Keratinocyte (primary cell): ENCODE results near the gene KLHL25. TPM values are rescaled to one million over a fixed set of nuclear protein-coding genes. Genes with fewer than 3 reads are reported as not detected.

ENCODE experiments used
- DNase-seq: peaks from one replicate; pipeline ENCODE4 v3.0.0-alpha.2; 2011; ENCODE audit warnings: low read depth, missing footprints, low spot score
- FAIRE-seq: peaks from 2 replicates; lab custom pipeline; 2011; peaks lifted over from hg19 to GRCh38; lab: Jason Lieb, UNC
- H2AFZ ChIP-seq: 2 replicates; pipeline ENCODE4 v1.6.0; 2012; ENCODE audit warnings: low read length, control low read depth, inconsistent platforms; ENCODE audit not compliant: control insufficient read depth
- H3K27ac ChIP-seq: 2 replicates; pipeline ENCODE4 v1.5.1; 2011; ENCODE audit warnings: low read length; ENCODE audit not compliant: control insufficient read depth, insufficient read depth
- H3K27me3 ChIP-seq: 3 replicates; pipeline ENCODE4 v1.6.0; 2011; ENCODE audit warnings: low read length; ENCODE audit not compliant: control insufficient read depth, insufficient read depth; ENCODE audit errors: extremely low read depth
- H3K36me3 ChIP-seq, 2 experiments: 2 replicates in 1 of 2; 3 replicates in 1 of 2; pipeline ENCODE4 v1.5.1; 2011; ENCODE audit warnings: low read length in 2 of 2, mild to moderate bottlenecking in 1 of 2; ENCODE audit not compliant: control insufficient read depth in 2 of 2, insufficient read depth in 2 of 2; ENCODE audit errors: extremely low read depth in 1 of 2
- H3K4me1 ChIP-seq: 3 replicates; pipeline ENCODE4 v1.5.1; 2011; ENCODE audit warnings: low read length; ENCODE audit not compliant: control insufficient read depth, insufficient read depth; ENCODE audit errors: extremely low read depth
- H3K4me2 ChIP-seq: 3 replicates; pipeline ENCODE4 v1.6.0; 2011; ENCODE audit warnings: low read depth, low read length; ENCODE audit not compliant: control insufficient read depth, insufficient read depth; ENCODE audit errors: extremely low read depth
- H3K4me3 ChIP-seq, 3 experiments: fragments of 200-600 bp in 1 of 3; sonication (generic) in 1 of 3; 2 replicates in 2 of 3; 3 replicates in 1 of 3; pipeline ENCODE4 v1.5.1; 2011 to 2016; ENCODE audit warnings: low read length in 3 of 3, mild to moderate bottlenecking in 3 of 3, control low read depth in 2 of 3, inconsistent platforms in 1 of 3, low read depth in 1 of 3, mixed read lengths in 1 of 3, mixed run types in 1 of 3, moderate library complexity in 1 of 3; ENCODE audit not compliant: control insufficient read depth in 2 of 3, insufficient read depth in 2 of 3; ENCODE audit errors: extremely low read depth in 1 of 3
- H3K79me2 ChIP-seq: 2 replicates; pipeline ENCODE4 v1.6.0; 2012; ENCODE audit warnings: low read length; ENCODE audit not compliant: control insufficient read depth, insufficient read depth
- H3K9ac ChIP-seq: 3 replicates; pipeline ENCODE4 v1.6.0; 2011; ENCODE audit warnings: low read length; ENCODE audit not compliant: control insufficient read depth, insufficient read depth; ENCODE audit errors: extremely low read depth
- H3K9me1 ChIP-seq: 3 replicates; pipeline ENCODE4 v1.6.0; 2011; ENCODE audit warnings: low read length; ENCODE audit not compliant: control insufficient read depth, insufficient read depth; ENCODE audit errors: extremely low read depth
- H3K9me3 ChIP-seq: 2 replicates; pipeline ENCODE4 v1.5.1; 2012; ENCODE audit warnings: low read depth, low read length; ENCODE audit not compliant: control insufficient read depth
- H4K20me1 ChIP-seq: 3 replicates; pipeline ENCODE4 v1.6.0; 2011; ENCODE audit warnings: low read length; ENCODE audit not compliant: control insufficient read depth, insufficient read depth; ENCODE audit errors: extremely low read depth
- CTCF ChIP-seq, 3 experiments: IDR thresholded peaks in 1 of 3; conservative IDR thresholded peaks in 1 of 3; optimal IDR thresholded peaks in 1 of 3; 2 replicates in 2 of 3; 3 replicates in 1 of 3; pipeline versions ENCODE3 to v1.5.1; 2011; ENCODE audit warnings: low read length in 3 of 3, mild to moderate bottlenecking in 3 of 3, moderate library complexity in 2 of 3, control low read depth in 1 of 3, inconsistent platforms in 1 of 3; ENCODE audit not compliant: insufficient read depth in 2 of 3; ENCODE audit errors: extremely low read depth in 1 of 3
- EZH2 ChIP-seq: IDR thresholded peaks from one replicate; pipeline ENCODE4 v1.6.1; 2012; ENCODE audit warnings: inconsistent platforms, mild to moderate bottlenecking, low read length, moderate library complexity
- dilution Hi-C: fragments of 300-500 bp; cut with MboI; formaldehyde crosslinking; loops from one replicate; pipeline ENCODE4 v1.7.0; 2020; ENCODE audit warnings: low sequenced_read_pairs; ENCODE audit not compliant: extremely low pct_ligation_motif_present
- polyA plus RNA-seq, 5 experiments: library from polyadenylated mRNA; depleted of rRNA in 3 of 5; stranded (reverse) in 3 of 5; stranded (forward) in 1 of 5; unstranded in 1 of 5; fragments of >200 nt; gene quantifications; 1 replicate in 1 of 5; 2 replicates in 3 of 5; 3 replicates in 1 of 5; pipeline versions ENCODE4 v1.2.1 to v1.2.3, GENCODE V29; 2011 to 2012; ENCODE audit warnings: missing spikeins in 2 of 5, low read depth in 1 of 5, low replicate concordance in 1 of 5

The KLHL25 gene
- polyA plus RNA-seq, 1 donor (not counting 4 experiments of a cell fraction or from before 2014, with no cell fraction given) = 2.1 TPM

GRCh38 chr15:85778107-85778776, 16.5 kb downstream of the KLHL25 start:
- Histone ChIP-seq H3K27ac (no peak overlapping the region), H3K9me3 (no peaks in the 10 kb centered on the region), H3K4me3 (no peak overlapping the region), H3K4me1 (peaks cover 5% of the 10 kb centered on the region), H3K9me1 (no peaks in the 10 kb centered on the region), H3K27me3 (no peaks in the 10 kb centered on the region), H4K20me1 (no peaks in the 10 kb centered on the region), H3K36me3 (no peaks in the 10 kb centered on the region), H2AFZ (no peak overlapping the region), H3K4me2 (no peak overlapping the region), H3K79me2 (peaks cover 47% of the 10 kb centered on the region), H3K9ac (no peak overlapping the region)
- FAIRE-seq (no peak), DNase-seq (no peak)
- TF ChIP-seq EZH2 = no peak
- no peak for TF ChIP-seq CTCF (optimal IDR thresholded peaks at IDR 0.05 in 1 of 3, IDR thresholded peaks at IDR 0.05 in 1 of 3, conservative IDR thresholded peaks at IDR 0.05 in 1 of 3; ENCODE audit: extremely low read depth in 1 of 3, insufficient read depth in 2 of 3, low read length in 3 of 3)
- dilution Hi-C loops = no loop called here

- H3K4me3 ChIP-seq = no peak overlapping the region
- H3K9ac ChIP-seq = no peak overlapping the region
- FAIRE-seq = no peak
- H3K9me3 ChIP-seq = no peaks in the 10 kb centered on the region
- H3K36me3 ChIP-seq = no peaks in the 10 kb centered on the region
- H3K79me2 ChIP-seq = peaks cover 47% of the 10 kb centered on the region
- peaks cover 12% of the 10 kb centered on the region for H3K4me1 ChIP-seq
- no peak overlapping the region for H3K27ac ChIP-seq
- DNase-seq = no peak
- H3K9me1 ChIP-seq = no peaks in the 10 kb centered on the region
- dilution Hi-C loops = no loop called here
- no peak overlapping the region for H2AFZ ChIP-seq
- H3K4me2 ChIP-seq = no peak overlapping the region
- H3K27me3 ChIP-seq = no peaks in the 10 kb centered on the region
- TF ChIP-seq EZH2 (no peak), CTCF (optimal IDR thresholded peaks at IDR 0.05 in 1 of 3, IDR thresholded peaks at IDR 0.05 in 1 of 3, conservative IDR thresholded peaks at IDR 0.05 in 1 of 3; ENCODE audit: extremely low read depth in 1 of 3, insufficient read depth in 2 of 3, low read length in 3 of 3) (no peak)
- no peaks in the 10 kb centered on the region for H4K20me1 ChIP-seq
These were observed 17.2 kb downstream of the KLHL25 start for GRCh38 chr15:85777250-85778106.
